Measurements from ENCODE around the gene DMAC2L. TPM values are rescaled to one million over a fixed set of nuclear protein-coding genes. Genes with fewer than 3 reads are reported as not detected.

Gene DMAC2L
- total RNA-seq, 1 donor from 2014 or later: 22.7 TPM

DNA sequence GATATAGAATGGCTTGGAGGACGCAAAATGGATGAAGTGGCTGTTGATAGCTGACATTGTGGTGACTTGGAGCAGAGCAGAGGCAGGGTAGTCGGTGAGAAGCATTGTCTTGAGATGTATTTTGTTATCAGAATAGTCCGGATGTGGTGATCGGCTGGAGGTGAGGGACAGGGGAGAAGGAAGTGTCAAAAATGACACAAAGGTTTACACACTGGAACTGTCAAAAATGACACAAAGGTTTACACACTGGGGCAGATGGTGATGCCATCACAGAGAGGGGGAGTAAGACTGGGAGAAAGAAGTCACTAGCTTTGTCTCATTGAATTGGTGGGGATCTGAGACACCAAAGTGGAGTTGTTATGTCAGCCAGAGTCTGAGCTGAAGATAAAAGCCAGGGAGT lies 54.5 kb downstream of the DMAC2L start:
- H3K27me3 Mint-ChIP-seq (ENCODE audit: unreplicated experiment): peaks cover 8% of the 10 kb centered on the region
- TF ChIP-seq, protein P1, sequence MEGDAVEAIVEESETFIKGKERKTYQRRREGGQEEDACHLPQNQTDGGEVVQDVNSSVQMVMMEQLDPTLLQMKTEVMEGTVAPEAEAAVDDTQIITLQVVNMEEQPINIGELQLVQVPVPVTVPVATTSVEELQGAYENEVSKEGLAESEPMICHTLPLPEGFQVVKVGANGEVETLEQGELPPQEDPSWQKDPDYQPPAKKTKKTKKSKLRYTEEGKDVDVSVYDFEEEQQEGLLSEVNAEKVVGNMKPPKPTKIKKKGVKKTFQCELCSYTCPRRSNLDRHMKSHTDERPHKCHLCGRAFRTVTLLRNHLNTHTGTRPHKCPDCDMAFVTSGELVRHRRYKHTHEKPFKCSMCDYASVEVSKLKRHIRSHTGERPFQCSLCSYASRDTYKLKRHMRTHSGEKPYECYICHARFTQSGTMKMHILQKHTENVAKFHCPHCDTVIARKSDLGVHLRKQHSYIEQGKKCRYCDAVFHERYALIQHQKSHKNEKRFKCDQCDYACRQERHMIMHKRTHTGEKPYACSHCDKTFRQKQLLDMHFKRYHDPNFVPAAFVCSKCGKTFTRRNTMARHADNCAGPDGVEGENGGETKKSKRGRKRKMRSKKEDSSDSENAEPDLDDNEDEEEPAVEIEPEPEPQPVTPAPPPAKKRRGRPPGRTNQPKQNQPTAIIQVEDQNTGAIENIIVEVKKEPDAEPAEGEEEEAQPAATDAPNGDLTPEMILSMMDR (IDR thresholded peaks at IDR 0.05; ENCODE audit: partially characterized antibody, unreplicated experiment): no peak
- no peak overlapping the region for H3K4me3 Mint-ChIP-seq (ENCODE audit: unreplicated experiment)
- peaks cover 10% of the 10 kb centered on the region for H3K4me1 Mint-ChIP-seq (ENCODE audit: low read depth, unreplicated experiment)
- H3K9me3 Mint-ChIP-seq (ENCODE audit: unreplicated experiment): peaks cover 14% of the 10 kb centered on the region
- DNase-seq: no peak
- H3K27ac Mint-ChIP-seq (ENCODE audit: unreplicated experiment): peak overlapping the region; percentile 3
- peaks cover 13% of the 10 kb centered on the region for H3K36me3 Mint-ChIP-seq (ENCODE audit: unreplicated experiment)

DNA sequence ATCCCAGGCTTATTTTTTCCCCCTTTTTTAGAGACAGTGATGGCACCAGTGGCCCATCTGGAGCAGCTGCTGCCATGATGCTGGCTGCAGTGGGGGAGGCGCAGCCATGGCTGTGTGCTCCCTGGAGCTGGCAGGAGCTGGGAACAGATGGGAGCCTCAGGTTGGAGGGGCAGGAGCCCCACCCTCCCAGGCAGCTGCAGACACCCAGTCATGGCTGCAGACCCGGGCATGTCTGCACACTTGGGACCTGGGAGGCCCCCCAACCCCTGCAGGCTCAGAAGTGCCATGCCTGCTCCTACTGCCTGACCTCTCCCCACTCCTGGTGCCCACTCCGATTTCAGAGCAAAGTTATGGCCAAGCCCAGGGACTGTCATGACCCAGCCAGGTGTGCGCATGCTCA lies 59.4 kb downstream of the DMAC2L start:
- TF ChIP-seq, protein P1 (IDR thresholded peaks at IDR 0.05; ENCODE audit: partially characterized antibody, unreplicated experiment): no peak
- H3K27me3 Mint-ChIP-seq (ENCODE audit: unreplicated experiment): peaks cover 6% of the 10 kb centered on the region
- H3K4me1 Mint-ChIP-seq (ENCODE audit: low read depth, unreplicated experiment): peaks cover 11% of the 10 kb centered on the region
- DNase-seq: peak; percentile 58
- H3K27ac Mint-ChIP-seq (ENCODE audit: unreplicated experiment): peak overlapping the region; percentile 92
- peak overlapping the region; percentile 4 for H3K4me3 Mint-ChIP-seq (ENCODE audit: unreplicated experiment)
- peaks cover 12% of the 10 kb centered on the region for H3K9me3 Mint-ChIP-seq (ENCODE audit: unreplicated experiment)
- peaks cover 3% of the 10 kb centered on the region for H3K36me3 Mint-ChIP-seq (ENCODE audit: unreplicated experiment)

DNA sequence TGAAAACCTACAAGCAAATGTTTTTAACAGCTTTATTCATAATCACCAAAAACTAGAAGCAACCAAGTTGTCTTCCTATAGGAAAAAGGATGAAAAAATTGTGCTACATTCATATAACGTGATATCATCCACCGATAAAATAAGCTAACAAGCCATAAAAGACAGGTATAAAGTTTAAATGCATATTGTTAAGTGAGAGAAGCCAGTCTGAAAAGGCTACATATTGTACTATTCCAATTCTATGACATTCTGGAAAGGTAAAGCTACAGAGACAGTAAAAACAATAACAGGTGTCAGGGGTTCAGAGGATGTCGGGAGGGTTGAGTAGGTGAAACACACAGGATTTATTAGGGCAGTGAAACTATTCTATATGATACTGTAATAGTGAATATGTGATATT lies 61.8 kb downstream of the DMAC2L start:
- Mint-ChIP-seq H3K36me3 (ENCODE audit: unreplicated experiment) (no peaks in the 10 kb centered on the region), H3K4me1 (ENCODE audit: low read depth, unreplicated experiment) (peaks cover 19% of the 10 kb centered on the region), H3K9me3 (ENCODE audit: unreplicated experiment) (peaks cover 9% of the 10 kb centered on the region), H3K4me3 (ENCODE audit: unreplicated experiment) (no peak overlapping the region), H3K27me3 (ENCODE audit: unreplicated experiment) (peaks cover 4% of the 10 kb centered on the region), H3K27ac (ENCODE audit: unreplicated experiment) (no peak overlapping the region)
- DNase-seq: no peak
- TF ChIP-seq, protein P1 (IDR thresholded peaks at IDR 0.05; ENCODE audit: partially characterized antibody, unreplicated experiment): no peak

DNA sequence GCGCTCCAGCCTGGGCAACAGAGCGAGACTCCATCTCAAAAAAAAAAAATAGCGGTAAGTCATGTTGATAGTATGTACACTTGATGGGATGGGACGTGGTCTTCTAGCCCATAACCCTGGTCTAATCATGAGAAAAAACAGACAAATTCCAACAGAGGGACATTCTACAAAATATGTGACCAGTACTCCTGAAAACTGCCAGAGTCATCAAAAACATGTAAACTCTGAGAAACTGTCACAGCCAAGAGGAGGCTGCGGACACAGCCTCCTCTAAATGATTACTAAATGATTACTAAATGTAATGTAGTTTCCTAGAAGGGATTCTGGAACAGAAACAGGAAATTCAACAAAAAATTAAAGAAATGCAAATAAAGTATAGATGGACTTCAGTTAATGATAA lies 63.6 kb downstream of the DMAC2L start:
- H3K9me3 Mint-ChIP-seq (ENCODE audit: unreplicated experiment): peaks cover 8% of the 10 kb centered on the region
- DNase-seq: no peak
- H3K27ac Mint-ChIP-seq (ENCODE audit: unreplicated experiment): no peak overlapping the region
- peaks cover 22% of the 10 kb centered on the region for H3K4me1 Mint-ChIP-seq (ENCODE audit: low read depth, unreplicated experiment)
- TF ChIP-seq, protein P1 (IDR thresholded peaks at IDR 0.05; ENCODE audit: partially characterized antibody, unreplicated experiment): no peak
- H3K36me3 Mint-ChIP-seq (ENCODE audit: unreplicated experiment): no peaks in the 10 kb centered on the region
- no peak overlapping the region for H3K4me3 Mint-ChIP-seq (ENCODE audit: unreplicated experiment)
- H3K27me3 Mint-ChIP-seq (ENCODE audit: unreplicated experiment): peaks cover 2% of the 10 kb centered on the region

Small RNA genes lying within 50 kb of the gene (microRNA-seq; reads per million reads assigned to microRNA genes)
- 1.4 reads per million, percentile 3 among the genes with 10 or more reads in this experiment for gene MIR4504 (ENCODE audit: unreplicated experiment)

Other genes with a start within 250 kb of the DMAC2L start
- 12.9 TPM for gene VCPKMT, start 195.8 kb upstream of the DMAC2L start, total RNA-seq (ENCODE audit: unreplicated experiment)
- 50.4 TPM for gene SOS2, start 80.7 kb upstream of the DMAC2L start, total RNA-seq (ENCODE audit: unreplicated experiment)
- 6.7 TPM for gene L2HGDH, start 95 bp upstream of the DMAC2L start, total RNA-seq (ENCODE audit: unreplicated experiment)
- gene CDKL1, start 84.6 kb downstream of the DMAC2L start, total RNA-seq (ENCODE audit: unreplicated experiment): 3.4 TPM
- gene MAP4K5, start 220.2 kb downstream of the DMAC2L start, total RNA-seq (ENCODE audit: unreplicated experiment): 99.5 TPM
- gene ATL1, start 247.8 kb downstream of the DMAC2L start, total RNA-seq (ENCODE audit: unreplicated experiment): 44.0 TPM

Measured in glutamatergic neuron (in vitro differentiated cells).